ENCODE data around the gene AMY1C.
"Not testable (repeated sequence)": the region's sequence is repeated elsewhere in the genome, so short reads cannot be mapped to it uniquely, and the experiment has no call there.

The AMY1C gene

DNA sequence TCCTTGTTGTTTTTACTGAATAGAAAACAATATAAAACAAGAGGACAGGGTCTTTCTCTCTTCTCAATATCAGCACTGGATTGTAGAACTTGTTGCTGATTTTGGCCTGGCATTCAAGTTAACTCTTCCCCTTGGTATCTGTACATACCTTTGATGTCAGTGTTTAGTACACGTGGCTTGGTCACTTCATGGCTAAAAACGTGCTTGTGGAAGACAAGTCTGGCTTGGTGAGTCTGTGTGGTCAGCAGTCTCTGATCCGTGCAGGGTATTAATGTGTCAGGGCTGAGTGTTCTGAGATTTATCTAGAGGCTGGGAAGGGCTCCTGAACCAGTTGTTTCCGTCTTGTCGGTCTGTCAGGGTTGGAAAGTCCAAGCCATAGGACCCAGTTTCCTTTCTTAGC lies at the start of gene AMY1C:
TSS of gene AMY1C (plus strand) at position 301 of the 400 bp plus-strand sequence. CDS start 572 bp downstream, outside the sequence.
- not testable (repeated sequence) for DNase-seq, ATAC-seq

GRCh38 chr1:103700669-103701068 lies 49.0 kb upstream of the AMY1C start:
- DNase-seq, ATAC-seq: not testable (repeated sequence)

DNA sequence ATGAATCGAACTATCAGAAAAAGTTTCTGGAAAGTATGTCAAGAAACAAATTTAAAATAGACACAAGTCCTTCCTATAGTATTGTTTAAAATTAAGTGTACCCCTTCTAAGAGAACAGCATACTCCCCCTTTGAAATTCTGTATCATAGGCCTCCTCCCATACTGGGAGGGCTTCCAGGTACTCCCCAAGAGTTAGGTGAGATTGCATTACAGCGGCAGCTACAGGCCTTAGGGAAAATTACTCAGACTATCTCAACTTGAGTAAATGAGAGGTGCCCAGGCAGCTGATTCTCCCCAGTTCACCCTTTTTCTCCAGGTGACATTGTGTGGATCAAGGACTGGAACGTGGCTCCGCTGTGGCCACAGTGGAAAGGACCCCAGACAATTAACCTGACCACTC lies 48.4 kb upstream of the AMY1C start:
- not testable (repeated sequence) for DNase-seq, ATAC-seq

- ATAC-seq, DNase-seq: not testable (repeated sequence)
Measured at GRCh38 chr1:103707670-103708069, 42.0 kb upstream of the AMY1C start.

DNA sequence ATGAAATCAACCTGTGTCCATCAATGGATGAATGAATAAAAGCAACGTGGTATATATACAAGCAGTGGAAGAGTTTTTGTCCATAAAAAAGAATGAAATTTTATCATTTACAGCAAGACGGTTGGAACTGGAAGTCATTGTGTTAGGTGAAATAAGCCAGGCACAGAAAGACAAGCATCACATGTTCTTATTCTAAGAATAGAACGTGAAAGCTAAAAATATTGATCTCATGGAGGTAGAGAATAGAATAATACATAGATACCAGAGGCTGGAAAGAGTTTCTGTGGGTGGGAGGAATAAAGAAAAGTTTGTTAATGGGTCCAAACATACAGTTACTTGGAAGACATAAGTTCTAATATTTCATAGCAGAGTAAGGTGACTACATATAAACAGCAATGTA lies 39.3 kb upstream of the AMY1C start:
- not testable (repeated sequence) for ATAC-seq, DNase-seq

- ATAC-seq, DNase-seq: not testable (repeated sequence)
Measured at GRCh38 chr1:103717404-103717803, 32.3 kb upstream of the AMY1C start.

- not testable (repeated sequence) for DNase-seq, ATAC-seq
Measured at GRCh38 chr1:103721473-103721872, 28.2 kb upstream of the AMY1C start.

DNA sequence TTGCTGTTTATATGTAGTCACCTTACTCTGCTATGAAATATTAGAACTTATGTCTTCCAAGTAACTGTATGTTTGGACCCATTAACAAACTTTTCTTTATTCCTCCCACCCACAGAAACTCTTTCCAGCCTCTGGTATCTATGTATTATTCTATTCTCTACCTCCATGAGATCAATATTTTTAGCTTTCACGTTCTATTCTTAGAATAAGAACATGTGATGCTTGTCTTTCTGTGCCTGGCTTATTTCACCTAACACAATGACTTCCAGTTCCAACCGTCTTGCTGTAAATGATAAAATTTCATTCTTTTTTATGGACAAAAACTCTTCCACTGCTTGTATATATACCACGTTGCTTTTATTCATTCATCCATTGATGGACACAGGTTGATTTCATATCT lies 14.4 kb upstream of the AMY1C start:
- DNase-seq, ATAC-seq: not testable (repeated sequence)

GRCh38 chr1:103738031-103738430 lies 11.7 kb upstream of the AMY1C start:
- not testable (repeated sequence) for DNase-seq, ATAC-seq

DNA sequence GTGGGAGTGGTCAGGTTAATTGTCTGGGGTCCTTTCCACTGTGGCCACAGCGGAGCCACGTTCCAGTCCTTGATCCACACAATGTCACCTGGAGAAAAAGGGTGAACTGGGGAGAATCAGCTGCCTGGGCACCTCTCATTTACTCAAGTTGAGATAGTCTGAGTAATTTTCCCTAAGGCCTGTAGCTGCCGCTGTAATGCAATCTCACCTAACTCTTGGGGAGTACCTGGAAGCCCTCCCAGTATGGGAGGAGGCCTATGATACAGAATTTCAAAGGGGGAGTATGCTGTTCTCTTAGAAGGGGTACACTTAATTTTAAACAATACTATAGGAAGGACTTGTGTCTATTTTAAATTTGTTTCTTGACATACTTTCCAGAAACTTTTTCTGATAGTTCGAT lies 5.2 kb upstream of the AMY1C start:
- not testable (repeated sequence) for ATAC-seq, DNase-seq

GRCh38 chr1:103745040-103745439 lies 4.7 kb upstream of the AMY1C start:
- DNase-seq, ATAC-seq: not testable (repeated sequence)

DNA sequence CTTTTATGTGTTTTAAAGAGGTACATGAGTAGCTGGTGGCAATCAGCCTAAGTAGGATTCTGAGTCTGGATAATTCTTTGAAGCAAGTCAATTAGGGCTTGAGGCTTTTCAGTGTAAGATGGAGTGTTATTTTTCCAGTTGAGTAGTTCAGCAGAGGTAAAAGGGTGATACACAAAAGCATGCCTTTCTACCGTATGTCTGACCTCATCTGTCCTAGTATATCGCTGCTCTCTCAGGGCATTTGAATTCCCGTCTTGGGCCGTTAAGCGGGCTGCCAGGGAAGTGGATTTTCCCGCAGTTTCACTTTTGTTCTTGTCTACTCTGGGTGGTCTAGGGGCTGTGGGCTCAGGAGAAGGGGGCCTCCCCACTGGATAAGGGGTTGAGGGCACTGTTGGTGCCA lies 1.4 kb upstream of the AMY1C start:
- ATAC-seq, DNase-seq: not testable (repeated sequence)

- ATAC-seq (no peak), DNase-seq (no peak)
Measured at GRCh38 chr1:103761896-103762295, 12.2 kb downstream of the AMY1C start.

DNA sequence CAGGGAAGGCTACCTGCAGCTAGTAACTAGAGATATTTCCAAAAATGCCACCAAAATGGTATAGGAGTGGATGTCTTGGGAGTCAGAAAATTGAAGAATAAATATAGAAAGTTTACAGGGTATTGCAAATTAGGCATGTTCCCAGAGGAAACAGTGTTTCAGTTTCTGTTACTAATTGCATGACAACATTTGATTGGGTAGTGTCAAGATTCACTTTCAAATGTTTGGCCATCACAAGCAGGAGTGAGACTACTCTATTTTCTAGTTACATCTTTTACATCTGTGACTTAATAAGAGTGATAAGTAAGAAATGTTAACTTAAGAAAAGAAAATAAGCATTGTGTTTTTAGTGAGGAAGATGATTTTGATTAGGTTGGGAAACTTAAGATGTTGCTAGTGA lies 30.2 kb downstream of the AMY1C start:
- ATAC-seq (no peak), DNase-seq (no peak)

GRCh38 chr1:103783944-103784377 lies 34.3 kb downstream of the AMY1C start:
- ATAC-seq, result no peak
- DNase-seq, result no peak

GRCh38 chr1:103788377-103788776 lies 38.7 kb downstream of the AMY1C start:
- no peak for DNase-seq

DNA sequence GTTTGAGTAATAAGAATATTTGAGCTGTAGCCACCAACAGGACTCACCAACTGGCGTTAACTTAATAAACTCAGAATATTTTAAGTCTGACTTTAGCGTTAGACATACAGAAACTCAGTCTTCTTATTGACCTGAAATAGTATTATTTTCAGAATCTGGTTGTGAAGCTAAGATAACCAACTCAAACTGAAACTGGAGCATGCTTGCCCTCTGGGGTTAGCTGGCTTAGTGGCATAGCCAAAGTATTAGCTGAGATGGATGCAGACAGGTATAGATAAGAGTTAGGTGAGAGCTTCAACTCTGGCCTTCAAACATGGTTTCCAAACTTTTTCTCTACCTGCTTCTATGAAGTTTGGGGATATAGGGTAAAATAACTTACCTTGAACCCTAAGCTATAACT lies 40.5 kb downstream of the AMY1C start:
- DNase-seq (no peak), ATAC-seq (no peak)

More at GRCh38 chr1:103788377-103788776, 38.7 kb downstream of the AMY1C start:
- no peak for ATAC-seq

Data from stimulated activated naive CD8-positive, alpha-beta T cell treated with anti-CD3 and anti-CD28 coated beads, Interleukin-15, Interleukin-2, amounts not matched to agents 100 U/mL and 50 U/mL, for 24 hours (primary cell).